Mammary epithelial cell (primary cell): ENCODE results near the gene DDN.

Experiments
- CTCF ChIP-seq, 2 donors: IDR thresholded peaks in 1 of 2; conservative IDR thresholded peaks in 1 of 2; 2 replicates each; pipeline ENCODE4 v1.5.1; 2011 to 2012; ENCODE audit warnings: inconsistent platforms in 2 of 2, low read length in 2 of 2, mild to moderate bottlenecking in 2 of 2, control low read depth in 1 of 2, low read depth in 1 of 2; ENCODE audit not compliant: insufficient read depth in 1 of 2; ENCODE audit errors: extremely low read depth in 1 of 2
- EZH2 ChIP-seq: IDR thresholded peaks from 2 replicates; pipeline ENCODE4 v1.6.1; 2012; ENCODE audit warnings: low read length, inconsistent platforms, borderline replicate concordance

GRCh38 chr12:49015196-49015595, 16.0 kb upstream of the DDN start:
- TF ChIP-seq CTCF (conservative IDR thresholded peaks at IDR 0.05 in 1 of 2, IDR thresholded peaks at IDR 0.05 in 1 of 2; ENCODE audit: extremely low read depth in 1 of 2, insufficient read depth in 1 of 2, low read depth in 1 of 2, low read length in 2 of 2) (no peak), EZH2 (no peak)
